Measurements from ENCODE around the gene DNAJC12. TPM values are rescaled to one million over a fixed set of nuclear protein-coding genes. Genes with fewer than 3 reads are reported as not detected.

Gene DNAJC12

Small RNA genes lying within 50 kb of the gene (small RNA-seq; reads per million reads assigned to genes)
- gene RN7SL394P (ENCODE audit: insufficient read depth) (not detected), gene RNU6-1250P (ENCODE audit: insufficient read depth) (not detected), gene RNU6-523P (ENCODE audit: insufficient read depth) (not detected)
